ENCODE data around the gene SSB. TPM values are rescaled to one million over a fixed set of nuclear protein-coding genes. Genes with fewer than 3 reads are reported as not detected.
A peak's percentile ranks its signal among the peaks of the same experiment; 100 is the strongest.

The SSB gene
- total and polyA plus RNA-seq, 9 of the 15 experiments (the other 6 are each of a cell fraction or from before 2014, with no cell fraction given): 317 to 849 (median 515) TPM

DNA sequence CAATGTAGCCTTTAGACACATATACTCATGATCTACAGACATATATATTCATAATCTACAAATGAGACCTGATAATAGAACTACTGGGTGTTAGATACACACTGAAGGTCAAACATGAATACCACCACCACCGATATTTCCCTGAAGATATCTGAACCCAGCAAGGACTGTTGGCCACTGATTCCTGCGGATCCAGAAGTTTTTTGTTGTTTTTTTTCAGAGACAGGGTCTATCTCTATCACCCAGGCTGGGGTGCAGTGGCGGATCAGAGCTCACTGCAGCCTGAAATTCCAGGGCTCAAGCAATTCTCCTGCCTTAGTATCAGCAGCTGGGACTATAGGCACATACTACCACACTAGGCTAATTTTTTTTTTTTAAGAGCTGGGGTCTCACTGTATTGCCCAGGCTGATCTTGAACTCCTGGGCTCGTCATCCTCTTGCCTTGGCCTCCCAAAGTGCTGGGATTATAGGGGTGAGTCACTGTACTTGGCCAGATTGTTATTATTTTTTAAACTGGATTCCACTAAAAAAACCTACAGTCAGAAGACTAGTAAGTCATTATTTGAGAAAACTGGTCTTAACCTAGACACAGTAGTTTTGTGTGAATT lies 24.2 kb downstream of the SSB start (continued):
- TF ChIP-seq ZNF384 (IDR thresholded peaks at IDR 0.05; ENCODE audit: low read depth, low read length) (0 out of 2 replicates have a peak, but pooled peaks have one; percentile 8), NCOR1 (IDR thresholded peaks at IDR 0.05) (peak; percentile 48; the same call in 1 of the 2 replicates), SRF (CRISPR knock-in tag; IDR thresholded peaks at IDR 0.05) (no peak), TEAD4 (IDR thresholded peaks at IDR 0.05; ENCODE audit: low read length) (peak; percentile 34; the same call in 1 of the 2 replicates), TEAD4 (CRISPR knock-in tag; IDR thresholded peaks at IDR 0.05; ENCODE audit: borderline replicate concordance) (no peak), HNRNPH1 (optimal IDR thresholded peaks at IDR 0.05; ENCODE audit: low read depth, low read length) (no peak), RBM25 (IDR thresholded peaks at IDR 0.05; ENCODE audit: low read depth, low read length, severe bottlenecking) (peak; percentile 32), TCF3 (CRISPR knock-in tag; IDR thresholded peaks at IDR 0.05) (peak; percentile 44; the same call in 1 of the 2 replicates), TAL1 (IDR thresholded peaks at IDR 0.05) (peak; percentile 39; the same call in 1 of the 2 replicates), POLR2AphosphoS5 (IDR thresholded peaks at IDR 0.05; ENCODE audit: control insufficient read depth, insufficient read depth, low read depth, low read length) (peak; percentile 21; the same call in 1 of the 2 replicates), CBFA2T2 (conservative IDR thresholded peaks at IDR 0.05) (peak; percentile 62), CBFA2T3 (IDR thresholded peaks at IDR 0.05) (peak; percentile 80)
- TF ChIP-seq, protein P1, sequence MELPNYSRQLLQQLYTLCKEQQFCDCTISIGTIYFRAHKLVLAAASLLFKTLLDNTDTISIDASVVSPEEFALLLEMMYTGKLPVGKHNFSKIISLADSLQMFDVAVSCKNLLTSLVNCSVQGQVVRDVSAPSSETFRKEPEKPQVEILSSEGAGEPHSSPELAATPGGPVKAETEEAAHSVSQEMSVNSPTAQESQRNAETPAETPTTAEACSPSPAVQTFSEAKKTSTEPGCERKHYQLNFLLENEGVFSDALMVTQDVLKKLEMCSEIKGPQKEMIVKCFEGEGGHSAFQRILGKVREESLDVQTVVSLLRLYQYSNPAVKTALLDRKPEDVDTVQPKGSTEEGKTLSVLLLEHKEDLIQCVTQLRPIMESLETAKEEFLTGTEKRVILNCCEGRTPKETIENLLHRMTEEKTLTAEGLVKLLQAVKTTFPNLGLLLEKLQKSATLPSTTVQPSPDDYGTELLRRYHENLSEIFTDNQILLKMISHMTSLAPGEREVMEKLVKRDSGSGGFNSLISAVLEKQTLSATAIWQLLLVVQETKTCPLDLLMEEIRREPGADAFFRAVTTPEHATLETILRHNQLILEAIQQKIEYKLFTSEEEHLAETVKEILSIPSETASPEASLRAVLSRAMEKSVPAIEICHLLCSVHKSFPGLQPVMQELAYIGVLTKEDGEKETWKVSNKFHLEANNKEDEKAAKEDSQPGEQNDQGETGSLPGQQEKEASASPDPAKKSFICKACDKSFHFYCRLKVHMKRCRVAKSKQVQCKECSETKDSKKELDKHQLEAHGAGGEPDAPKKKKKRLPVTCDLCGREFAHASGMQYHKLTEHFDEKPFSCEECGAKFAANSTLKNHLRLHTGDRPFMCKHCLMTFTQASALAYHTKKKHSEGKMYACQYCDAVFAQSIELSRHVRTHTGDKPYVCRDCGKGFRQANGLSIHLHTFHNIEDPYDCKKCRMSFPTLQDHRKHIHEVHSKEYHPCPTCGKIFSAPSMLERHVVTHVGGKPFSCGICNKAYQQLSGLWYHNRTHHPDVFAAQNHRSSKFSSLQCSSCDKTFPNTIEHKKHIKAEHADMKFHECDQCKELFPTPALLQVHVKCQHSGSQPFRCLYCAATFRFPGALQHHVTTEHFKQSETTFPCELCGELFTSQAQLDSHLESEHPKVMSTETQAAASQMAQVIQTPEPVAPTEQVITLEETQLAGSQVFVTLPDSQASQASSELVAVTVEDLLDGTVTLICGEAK (IDR thresholded peaks at IDR 0.05): 0 out of 2 replicates have a peak, but pooled peaks have one; percentile 14
- TF ChIP-seq, protein P1 (CRISPR knock-in tag; IDR thresholded peaks at IDR 0.05): no peak
